Skeletal muscle tissue (tissue), 4 donors: ENCODE measurements around the gene CLASP1. TPM values are rescaled to one million over a fixed set of nuclear protein-coding genes. Genes with fewer than 3 reads are reported as not detected.

Experiments
- H3K27ac ChIP-seq: one replicate; pipeline ENCODE4 v1.7.0; 2013; ENCODE audit warnings: mild to moderate bottlenecking, low read depth, low read length, inconsistent platforms
- H3K27me3 ChIP-seq, 3 donors: one replicate each; pipeline ENCODE4 v1.7.0; 2013; ENCODE audit warnings: low read length in 3 of 3; ENCODE audit not compliant: control insufficient read depth in 3 of 3, insufficient read depth in 3 of 3
- H3K36me3 ChIP-seq, 3 donors: one replicate each; pipeline ENCODE4 v1.7.0; 2013; ENCODE audit warnings: low read length in 3 of 3; ENCODE audit not compliant: control insufficient read depth in 3 of 3, insufficient read depth in 3 of 3
- H3K4me1 ChIP-seq, 3 donors: one replicate each; pipeline ENCODE4 v1.7.0; 2013; ENCODE audit warnings: low read length in 3 of 3, mild to moderate bottlenecking in 3 of 3; ENCODE audit not compliant: control insufficient read depth in 3 of 3, insufficient read depth in 3 of 3
- H3K4me3 ChIP-seq, 3 donors: one replicate each; pipeline ENCODE4 v1.7.0; 2013; ENCODE audit warnings: low read length in 3 of 3
- H3K9ac ChIP-seq, 3 donors: one replicate each; pipeline ENCODE4 v1.7.0; 2013; ENCODE audit warnings: low read length in 3 of 3, mild to moderate bottlenecking in 3 of 3, moderate library complexity in 2 of 3, low read depth in 1 of 3
- H3K9me3 ChIP-seq, 3 donors: one replicate each; pipeline ENCODE4 v1.7.0; 2013; ENCODE audit warnings: low read length in 3 of 3; ENCODE audit not compliant: control insufficient read depth in 3 of 3
- total RNA-seq: library from RNA; depleted of rRNA; stranded (reverse); fragments of >200 nt; gene quantifications from one replicate; pipeline ENCODE4 v1.2.3, GENCODE V29; 2014
- donor health status: Osteomylitis.

The CLASP1 gene
- total RNA-seq, 1 donor from 2014 or later, result 74.1 TPM

GRCh38 chr2:121608967-121609366 lies 40.3 kb downstream of the CLASP1 start:
- Histone ChIP-seq H3K27ac (no peak overlapping the region), H3K4me3 (no peak overlapping the region), H3K9me3 (no peaks in the 10 kb centered on the region), H3K36me3 (peaks cover 0 to 8% (median 0%) of the 10 kb centered on the region in 3 donors), H3K27me3 (no peaks in the 10 kb centered on the region), H3K9ac (no peak overlapping the region), H3K4me1 (peaks cover 21 to 35% (median 32%) of the 10 kb centered on the region in 3 donors)

- no peak overlapping the region for H3K9ac ChIP-seq
- H3K27me3 ChIP-seq, result no peaks in the 10 kb centered on the region
- H3K4me1 ChIP-seq, result peaks cover 21 to 29% (median 27%) of the 10 kb centered on the region in 3 donors
- H3K9me3 ChIP-seq, result no peaks in the 10 kb centered on the region
- no peak overlapping the region for H3K27ac ChIP-seq
- H3K36me3 ChIP-seq, result peaks cover 0 to 8% (median 0%) of the 10 kb centered on the region in 3 donors
- no peak overlapping the region for H3K4me3 ChIP-seq
Observed at GRCh38 chr2:121608367-121608766, 40.9 kb downstream of the CLASP1 start.

- Histone ChIP-seq H3K9ac (no peak overlapping the region), H3K27ac (peak overlapping the region; percentile 34)
Observed at GRCh38 chr2:121605820-121606733, 43.2 kb downstream of the CLASP1 start.

GRCh38 chr2:121603185-121603584 lies 46.1 kb downstream of the CLASP1 start:
- H3K27ac ChIP-seq, result no peak overlapping the region
- peaks cover 18 to 26% (median 24%) of the 10 kb centered on the region in 3 donors for H3K4me1 ChIP-seq
- peaks cover 0 to 8% (median 0%) of the 10 kb centered on the region in 3 donors for H3K36me3 ChIP-seq
- no peaks in the 10 kb centered on the region for H3K27me3 ChIP-seq
- H3K9me3 ChIP-seq, result no peaks in the 10 kb centered on the region
- no peak overlapping the region for H3K4me3 ChIP-seq
- H3K9ac ChIP-seq, result no peak overlapping the region

More at GRCh38 chr2:121605820-121606733, 43.2 kb downstream of the CLASP1 start:
- Histone ChIP-seq H3K9me3 (no peaks in the 10 kb centered on the region), H3K4me1 (peaks cover 17 to 29% (median 27%) of the 10 kb centered on the region in 3 donors), H3K36me3 (peaks cover 0 to 8% (median 0%) of the 10 kb centered on the region in 3 donors), H3K4me3 (no peak overlapping the region), H3K27me3 (no peaks in the 10 kb centered on the region)

- Histone ChIP-seq H3K27me3 (no peaks in the 10 kb centered on the region), H3K4me1 (peaks cover 32 to 35% (median 34%) of the 10 kb centered on the region in 3 donors), H3K36me3 (peaks cover 0 to 4% (median 0%) of the 10 kb centered on the region in 3 donors), H3K27ac (no peak overlapping the region), H3K4me3 (no peak overlapping the region), H3K9ac (no peak overlapping the region), H3K9me3 (no peaks in the 10 kb centered on the region)
Observed at GRCh38 chr2:121599963-121600651, 49.2 kb downstream of the CLASP1 start.

GRCh38 chr2:121598087-121598486 lies 51.2 kb downstream of the CLASP1 start:
- H3K36me3 ChIP-seq, result peaks cover 0 to 3% (median 0%) of the 10 kb centered on the region in 3 donors
- peak overlapping the region; percentile 74 for H3K27ac ChIP-seq
- peak overlapping the region in 1 of 3 donors; percentile 62 for H3K9ac ChIP-seq
- H3K27me3 ChIP-seq, result no peaks in the 10 kb centered on the region
- no peak overlapping the region for H3K4me3 ChIP-seq
- no peaks in the 10 kb centered on the region for H3K9me3 ChIP-seq
- H3K4me1 ChIP-seq, result peaks cover 32 to 39% (median 38%) of the 10 kb centered on the region in 3 donors

- peak overlapping the region; percentile 42 to 57 (median 52) for H3K4me3 ChIP-seq
- peak overlapping the region; percentile 74 for H3K27ac ChIP-seq
- H3K27me3 ChIP-seq, result no peaks in the 10 kb centered on the region
- H3K9ac ChIP-seq, result peak overlapping the region; percentile 40 to 62 (median 62)
- peaks cover 0 to 3% (median 0%) of the 10 kb centered on the region in 3 donors for H3K36me3 ChIP-seq
- H3K9me3 ChIP-seq, result no peaks in the 10 kb centered on the region
- peaks cover 32 to 39% (median 34%) of the 10 kb centered on the region in 3 donors for H3K4me1 ChIP-seq
Observed at GRCh38 chr2:121596221-121597080, 52.8 kb downstream of the CLASP1 start.

- H3K4me3 ChIP-seq, result no peak overlapping the region
- H3K27me3 ChIP-seq, result no peaks in the 10 kb centered on the region
- H3K27ac ChIP-seq, result peak overlapping the region; percentile 74
- peak overlapping the region; percentile 28 to 62 (median 62) for H3K9ac ChIP-seq
- no peaks in the 10 kb centered on the region for H3K9me3 ChIP-seq
- H3K4me1 ChIP-seq, result peaks cover 29 to 39% (median 31%) of the 10 kb centered on the region in 3 donors
- H3K36me3 ChIP-seq, result peaks cover 0 to 3% (median 0%) of the 10 kb centered on the region in 3 donors
Observed at GRCh38 chr2:121595012-121595891, 54.0 kb downstream of the CLASP1 start.
